ENCODE measurements around the gene ETV6. TPM values are rescaled to one million over a fixed set of nuclear protein-coding genes. Genes with fewer than 3 reads are reported as not detected.

Gene ETV6
- total and polyA plus RNA-seq, 8 donors, result 5.1 to 31.6 (median 18.2) TPM

DNA sequence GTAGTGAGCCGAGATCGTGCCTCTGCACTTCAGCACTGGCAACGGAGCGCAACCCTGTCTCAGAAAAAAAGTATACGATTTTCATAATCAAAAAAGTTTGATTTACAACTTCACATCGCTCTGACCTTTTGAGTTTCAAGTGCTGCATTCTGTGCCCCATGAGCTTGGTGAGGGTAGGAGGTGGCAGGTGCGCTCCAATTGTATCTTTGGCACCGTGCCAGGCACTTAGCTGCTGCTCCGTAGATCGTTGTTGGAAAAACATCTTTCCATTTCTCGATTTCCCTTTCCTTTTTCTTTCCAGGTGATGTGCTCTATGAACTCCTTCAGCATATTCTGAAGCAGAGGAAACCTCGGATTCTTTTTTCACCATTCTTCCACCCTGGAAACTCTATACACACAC, 203.7 kb downstream of the ETV6 start:
- peaks cover 0 to 5% (median 0%) of the 10 kb centered on the region in 3 donors for H3K36me3 ChIP-seq
- 78 to 82% methylated on average over 12 of the region's 12 CpGs for WGBS, 2 donors
- no peak for ATAC-seq
- TF ChIP-seq, protein P1, sequence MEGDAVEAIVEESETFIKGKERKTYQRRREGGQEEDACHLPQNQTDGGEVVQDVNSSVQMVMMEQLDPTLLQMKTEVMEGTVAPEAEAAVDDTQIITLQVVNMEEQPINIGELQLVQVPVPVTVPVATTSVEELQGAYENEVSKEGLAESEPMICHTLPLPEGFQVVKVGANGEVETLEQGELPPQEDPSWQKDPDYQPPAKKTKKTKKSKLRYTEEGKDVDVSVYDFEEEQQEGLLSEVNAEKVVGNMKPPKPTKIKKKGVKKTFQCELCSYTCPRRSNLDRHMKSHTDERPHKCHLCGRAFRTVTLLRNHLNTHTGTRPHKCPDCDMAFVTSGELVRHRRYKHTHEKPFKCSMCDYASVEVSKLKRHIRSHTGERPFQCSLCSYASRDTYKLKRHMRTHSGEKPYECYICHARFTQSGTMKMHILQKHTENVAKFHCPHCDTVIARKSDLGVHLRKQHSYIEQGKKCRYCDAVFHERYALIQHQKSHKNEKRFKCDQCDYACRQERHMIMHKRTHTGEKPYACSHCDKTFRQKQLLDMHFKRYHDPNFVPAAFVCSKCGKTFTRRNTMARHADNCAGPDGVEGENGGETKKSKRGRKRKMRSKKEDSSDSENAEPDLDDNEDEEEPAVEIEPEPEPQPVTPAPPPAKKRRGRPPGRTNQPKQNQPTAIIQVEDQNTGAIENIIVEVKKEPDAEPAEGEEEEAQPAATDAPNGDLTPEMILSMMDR (IDR thresholded peaks at IDR 0.05), result no peak
- no peak for FAIRE-seq
- H3K4me1 ChIP-seq, result no peaks in the 10 kb centered on the region
- no peaks in the 10 kb centered on the region for H3K27me3 ChIP-seq
- intact Hi-C loops (cut with DNase I), result no loop called here
- H3K27ac ChIP-seq, result no peak overlapping the region
- H3K4me3 ChIP-seq, result no peak overlapping the region
- no peaks in the 10 kb centered on the region for H3K9me3 ChIP-seq
- no peak for DNase-seq

DNA sequence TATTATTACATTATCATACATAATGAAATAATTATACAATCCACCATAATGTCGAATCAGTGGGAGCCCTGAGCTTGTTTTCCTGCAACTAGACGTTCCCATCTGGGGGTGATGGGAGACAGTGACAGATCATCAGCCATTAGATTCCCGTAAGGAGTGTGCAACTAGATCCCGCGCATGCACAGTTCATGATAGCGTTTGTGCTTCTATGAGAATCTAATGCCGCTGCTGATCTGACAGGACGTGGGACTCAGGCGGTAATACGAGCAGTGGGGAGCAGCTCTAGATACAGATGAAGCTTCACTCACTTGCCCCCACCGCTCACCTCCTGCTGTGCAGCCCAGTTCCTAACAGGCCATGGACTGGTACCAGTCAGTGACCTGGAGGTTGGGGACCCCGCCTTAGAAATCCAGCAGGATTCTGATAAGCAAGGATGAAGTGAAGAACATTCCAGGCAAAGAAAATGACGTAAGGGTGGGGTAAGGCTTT, 204.6 kb downstream of the ETV6 start:
- DNase-seq, result no peak
- intact Hi-C loops (cut with DNase I), result no loop called here

DNA sequence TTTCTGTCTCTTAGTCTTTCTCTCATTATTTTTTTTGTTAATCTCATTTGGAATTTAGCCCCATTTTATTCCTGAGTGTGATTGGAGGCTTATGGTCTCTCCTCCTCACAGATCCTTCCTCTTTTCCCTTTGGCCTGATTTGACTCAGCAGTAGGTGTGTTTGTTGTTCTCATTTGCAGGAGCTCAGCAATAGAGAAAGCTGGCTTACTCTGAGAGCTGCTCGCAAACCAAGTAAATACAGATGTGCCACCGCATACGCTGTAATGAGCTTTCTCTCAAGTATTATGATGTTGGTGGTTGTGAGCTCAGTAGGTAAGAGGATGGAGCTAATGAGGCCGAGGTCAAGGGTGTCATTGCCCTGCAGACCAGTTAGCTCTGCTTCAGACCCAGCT, 206.5 kb downstream of the ETV6 start:
- FAIRE-seq, result no peak
- no peaks in the 10 kb centered on the region for H3K27me3 ChIP-seq
- no peak overlapping the region for H3K4me3 ChIP-seq
- intact Hi-C loops (cut with DNase I), result no loop called here
- WGBS, 2 donors, result 74 to 75% methylated on average over 4 of the region's 4 CpGs
- DNase-seq, result no peak
- ATAC-seq, result peak; percentile 21 to 81 (median 65)
- TF ChIP-seq, protein P1 (IDR thresholded peaks at IDR 0.05), result no peak
- H3K36me3 ChIP-seq, result peaks cover 0 to 5% (median 0%) of the 10 kb centered on the region in 3 donors
- peak overlapping the region in 1 of 4 donors; percentile 41 for H3K27ac ChIP-seq
- H3K9me3 ChIP-seq, result no peaks in the 10 kb centered on the region
- no peaks in the 10 kb centered on the region for H3K4me1 ChIP-seq

More for the DNA sequence above, 204.6 kb downstream of the ETV6 start:
- no peaks in the 10 kb centered on the region for H3K27me3 ChIP-seq
- FAIRE-seq (no peak), ATAC-seq (no peak)
- no peaks in the 10 kb centered on the region for H3K9me3 ChIP-seq
- H3K4me1 ChIP-seq, result no peaks in the 10 kb centered on the region
- no peak overlapping the region for H3K4me3 ChIP-seq
- no peak overlapping the region for H3K27ac ChIP-seq
- TF ChIP-seq, protein P1 (IDR thresholded peaks at IDR 0.05), result no peak
- 93 to 98% methylated on average over 13 of the region's 13 CpGs for WGBS, 2 donors
- peaks cover 0 to 5% (median 0%) of the 10 kb centered on the region in 3 donors for H3K36me3 ChIP-seq

DNA sequence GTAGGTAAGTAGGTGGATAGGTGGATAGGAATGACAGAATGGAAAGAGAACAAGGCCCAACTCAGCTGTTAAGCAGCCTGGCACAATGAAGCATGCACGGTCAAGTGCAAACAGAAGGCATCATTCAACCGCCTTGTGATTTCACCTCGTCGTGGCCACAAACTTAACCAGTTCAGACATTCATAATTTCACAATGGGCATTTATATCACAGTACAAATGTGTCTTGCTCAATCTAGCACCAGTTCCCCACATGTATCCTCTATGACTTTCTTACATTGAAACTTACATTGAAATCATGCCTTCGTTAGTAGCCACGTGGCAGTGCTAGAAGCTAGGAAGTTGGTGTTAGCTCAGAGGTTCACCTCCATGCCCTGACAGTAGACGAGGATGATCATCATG, 207.5 kb downstream of the ETV6 start:
- Histone ChIP-seq H3K36me3 (peaks cover 0 to 5% (median 0%) of the 10 kb centered on the region in 3 donors), H3K9me3 (no peaks in the 10 kb centered on the region), H3K27ac (peak overlapping the region in 2 of 4 donors; percentile 34 to 41), H3K4me3 (no peak overlapping the region), H3K27me3 (no peaks in the 10 kb centered on the region), H3K4me1 (peaks cover 0 to under 1% (median 0%) of the 10 kb centered on the region in 3 donors)
- 55 to 56% methylated on average over 7 of the region's 7 CpGs for WGBS, 2 donors
- TF ChIP-seq, protein P1 (IDR thresholded peaks at IDR 0.05), result no peak
- DNase-seq (no peak), ATAC-seq (peak; percentile 26 to 54 (median 36)), FAIRE-seq (no peak)
- intact Hi-C loops (cut with DNase I), result no loop called here

DNA sequence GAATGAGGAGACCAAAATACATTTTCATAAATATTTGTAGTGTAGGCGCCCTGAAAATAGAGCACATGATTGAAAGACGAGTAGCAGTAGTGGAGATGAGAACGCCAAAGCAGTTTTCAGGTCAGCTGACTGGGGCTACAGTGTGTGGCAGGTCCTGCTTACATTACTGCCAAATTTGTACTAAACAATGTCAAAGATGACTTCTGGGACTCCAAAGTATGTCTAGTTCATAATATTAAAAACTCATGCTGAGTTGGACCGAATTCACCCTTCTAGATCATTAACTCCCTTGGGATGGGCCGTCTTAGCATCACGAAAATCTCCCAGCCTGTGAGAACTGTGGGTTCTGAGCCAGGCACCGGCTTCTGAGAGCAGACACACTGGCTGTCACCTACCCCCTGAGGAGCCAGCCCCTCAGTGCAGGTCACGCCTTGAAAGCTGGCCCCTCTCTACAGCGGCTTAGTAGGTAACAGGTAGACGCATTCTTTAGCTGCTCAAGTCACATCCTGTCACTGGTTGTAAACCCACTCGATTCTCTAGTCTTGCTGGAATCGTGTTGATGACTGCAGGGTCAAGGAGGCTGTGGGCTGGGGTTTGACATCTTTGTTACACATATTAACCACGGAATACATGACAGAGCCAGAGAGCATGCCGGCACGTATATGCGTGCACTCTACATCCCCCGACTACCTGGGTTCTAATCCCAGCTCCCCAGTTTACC, 210.4 kb downstream of the ETV6 start:
- no peak for DNase-seq
- Histone ChIP-seq H3K36me3 (no peaks in the 10 kb centered on the region), H3K27ac (no peak overlapping the region), H3K9me3 (no peaks in the 10 kb centered on the region), H3K4me3 (no peak overlapping the region), H3K4me1 (peaks cover 12 to 28% (median 20%) of the 10 kb centered on the region in 3 donors), H3K27me3 (no peaks in the 10 kb centered on the region)
- no peak for FAIRE-seq
- no peak for ATAC-seq
- TF ChIP-seq, protein P1 (IDR thresholded peaks at IDR 0.05), result no peak
- 93 to 94% methylated on average over 17 of the region's 17 CpGs for WGBS, 2 donors
- intact Hi-C loops (cut with DNase I), result no loop called here
